K562 (cell line): Measurements from ENCODE around the gene ADK. TPM values are rescaled to one million over a fixed set of nuclear protein-coding genes. Genes with fewer than 3 reads are reported as not detected.
A peak's percentile ranks its signal among the peaks of the same experiment; 100 is the strongest.

ENCODE experiments used
- ARID1B ChIP-seq: fragments of 450-650 bp; IDR thresholded peaks from 2 replicates; pipeline ENCODE4 v1.6.1; 2016; ENCODE audit warnings: antibody characterized with exemption, mild to moderate bottlenecking, inconsistent platforms
- ARID2 ChIP-seq: fragments of 450-650 bp; IDR thresholded peaks from 2 replicates; pipeline ENCODE4 v1.6.1; 2017; ENCODE audit warnings: antibody characterized with exemption, mild to moderate bottlenecking
- CBX1 ChIP-seq: sonication (generic); IDR thresholded peaks from 2 replicates; pipeline ENCODE4 v1.6.1; 2016; ENCODE audit warnings: antibody characterized with exemption, low read depth, mild to moderate bottlenecking
- EGR1 ChIP-seq: fragments of 450-650 bp; conservative IDR thresholded peaks from 2 replicates; pipeline ENCODE4 v1.6.1; 2017; ENCODE audit warnings: mild to moderate bottlenecking
- ETV1 ChIP-seq: fragments of 450-650 bp; conservative IDR thresholded peaks from 2 replicates; pipeline ENCODE4 v1.6.1; 2016; ENCODE audit warnings: missing genetic modification characterization, control low read depth, low read depth, missing compliant biosample characterization
- FOXA3 ChIP-seq, 2 experiments: fragments of 450-650 bp in 1 of 2; sonication (generic) in 1 of 2; formaldehyde crosslinking; IDR thresholded peaks in 1 of 2; conservative IDR thresholded peaks in 1 of 2; 2 replicates each; pipeline versions ENCODE4 v1.4.0 to v1.8.0; 2020 to 2022; ENCODE audit warnings: mild to moderate bottlenecking in 2 of 2, missing genetic modification reagents in 1 of 2
- FOXO4 ChIP-seq: fragments of 450-650 bp; formaldehyde crosslinking; IDR thresholded peaks from 2 replicates; pipeline ENCODE4 v1.4.0; 2020; ENCODE audit warnings: mild to moderate bottlenecking, moderate library complexity
- HDAC1 ChIP-seq, 2 experiments: fragments of 450-650 bp; IDR thresholded peaks; 2 replicates each; pipeline ENCODE4 v1.6.1; 2016 to 2017; ENCODE audit warnings: inconsistent platforms in 1 of 2, mild to moderate bottlenecking in 1 of 2, moderate library complexity in 1 of 2
- HDAC2 ChIP-seq: fragments of 450-650 bp; IDR thresholded peaks from 2 replicates; pipeline ENCODE4 v1.6.1; 2016; ENCODE audit warnings: mild to moderate bottlenecking
- HDAC6 ChIP-seq: IDR thresholded peaks from 2 replicates; pipeline ENCODE4 v1.6.1; 2012; ENCODE audit warnings: low read depth, mild to moderate bottlenecking, control low read depth, inconsistent platforms, low read length, moderate library complexity
- HEY1 ChIP-seq: fragments of 250-450 bp; sonication (Bioruptor Pico); IDR thresholded peaks from 2 replicates; pipeline ENCODE4 v1.5.0; 2020; ENCODE audit warnings: mild to moderate bottlenecking, moderate library complexity, borderline replicate concordance
- HLTF ChIP-seq: fragments of 450-650 bp; IDR thresholded peaks from 2 replicates; pipeline ENCODE4 v1.6.1; 2016
- KDM5B ChIP-seq: fragments of 200-600 bp; sonication (generic); IDR thresholded peaks from 2 replicates; pipeline ENCODE4 v1.6.1; 2012; ENCODE audit warnings: low read depth, mild to moderate bottlenecking, moderate library complexity, low read length, control low read depth, inconsistent platforms; ENCODE audit not compliant: insufficient replicate concordance
- MCM5 ChIP-seq: fragments of 450-650 bp; IDR thresholded peaks from 2 replicates; pipeline ENCODE4 v1.6.1; 2016; ENCODE audit warnings: low read depth
- MEIS2 ChIP-seq: fragments of 450-650 bp; IDR thresholded peaks from 2 replicates; pipeline ENCODE4 v1.6.1; 2014; ENCODE audit warnings: mild to moderate bottlenecking; ENCODE audit not compliant: partially characterized antibody
- PCBP2 ChIP-seq: fragments of 200-400 bp; formaldehyde crosslinking; IDR thresholded peaks from 2 replicates; pipeline ENCODE4 v1.6.1; 2018; ENCODE audit warnings: low read length, low read depth, mild to moderate bottlenecking, moderate library complexity; ENCODE audit not compliant: poor library complexity, severe bottlenecking
- RAD21 ChIP-seq, 2 experiments: fragments of 250-450 bp in 1 of 2; fragments of 450-650 bp in 1 of 2; sonication (Bioruptor Pico) in 1 of 2; formaldehyde crosslinking in 1 of 2; IDR thresholded peaks in 1 of 2; conservative IDR thresholded peaks in 1 of 2; 2 replicates each; pipeline versions ENCODE4 v1.4.0 to v1.8.0; 2020 to 2022; ENCODE audit warnings: mild to moderate bottlenecking in 2 of 2, moderate library complexity in 1 of 2
- RBM25 ChIP-seq: fragments of 200-400 bp; formaldehyde crosslinking; IDR thresholded peaks from 2 replicates; pipeline ENCODE4 v1.6.1; 2018; ENCODE audit warnings: low read length, low read depth, moderate library complexity; ENCODE audit not compliant: severe bottlenecking
- SAP30 ChIP-seq: fragments of 200-600 bp; sonication (generic); IDR thresholded peaks from 2 replicates; pipeline ENCODE4 v1.6.1; 2012; ENCODE audit warnings: borderline replicate concordance, low read depth, mild to moderate bottlenecking, moderate library complexity, low read length, control low read depth, inconsistent platforms; ENCODE audit not compliant: insufficient read depth, poor library complexity, severe bottlenecking
- SFPQ ChIP-seq: fragments of 200-400 bp; formaldehyde crosslinking; IDR thresholded peaks from 2 replicates; pipeline ENCODE4 v1.6.1; 2017; ENCODE audit warnings: mild to moderate bottlenecking, low read depth, low read length, moderate library complexity
- SMAD2 ChIP-seq: fragments of 150-350 bp; IDR thresholded peaks from 2 replicates; pipeline ENCODE4 v1.6.1; 2014; ENCODE audit warnings: low read depth, mild to moderate bottlenecking, low read length
- TCFL5 ChIP-seq: fragments of 250-450 bp; sonication (Bioruptor Pico); conservative IDR thresholded peaks from 2 replicates; pipeline ENCODE4 v1.6.1; 2021; ENCODE audit warnings: mild to moderate bottlenecking, moderate library complexity, matching md5 sums
- U2AF2 ChIP-seq: fragments of 200-400 bp; formaldehyde crosslinking; optimal IDR thresholded peaks from 2 replicates; pipeline ENCODE3; 2017; ENCODE audit warnings: low read depth, mild to moderate bottlenecking, low read length
- ZNF197 ChIP-seq: fragments of 200-800 bp; sonication (Bioruptor generic); IDR thresholded peaks from 2 replicates; pipeline ENCODE4 v1.6.1; 2016; ENCODE audit warnings: low read depth, missing genetic modification characterization, missing compliant biosample characterization
- ZNF23 ChIP-seq: fragments of 250-450 bp; sonication (Bioruptor Pico); IDR thresholded peaks from 2 replicates; pipeline ENCODE4 v1.4.0; 2020; ENCODE audit warnings: mild to moderate bottlenecking
- ZNF584 ChIP-seq: fragments of 200-800 bp; sonication (Bioruptor generic); IDR thresholded peaks from 2 replicates; pipeline ENCODE4 v1.6.1; 2016; ENCODE audit warnings: low read depth, mild to moderate bottlenecking, missing genetic modification characterization, missing compliant biosample characterization
- ZNF780A ChIP-seq: fragments of 250-450 bp; sonication (Bioruptor Pico); IDR thresholded peaks from 2 replicates; pipeline ENCODE4 v1.5.0; 2021; ENCODE audit warnings: mild to moderate bottlenecking
- polyA plus RNA-seq, 8 experiments: library from polyadenylated mRNA; depleted of rRNA in 4 of 8; stranded (reverse) in 5 of 8; unstranded in 3 of 8; fragments of >200 nt; fragmentation: Nextera tagmentation in 2 of 8; fragmentation: Illumina TruSeq in 1 of 8; extraction: Ambion mirVana in 2 of 8; extraction: Trizol in 1 of 8; gene quantifications; 2 replicates each; pipeline versions ENCODE4 v1.2.1 to v1.2.3, GENCODE V29; 2011 to 2014; ENCODE audit warnings: inconsistent platforms in 1 of 8, missing spikeins in 1 of 8
- total RNA-seq, 7 experiments: library from RNA; depleted of rRNA in 6 of 7; stranded (reverse); fragments of >200 nt in 6 of 7; fragmentation: Illumina TruSeq in 2 of 7; extraction: Trizol in 2 of 7; gene quantifications; 2 replicates each; pipeline versions ENCODE4 v1.2.1 to v1.2.3, GENCODE V29; 2011 to 2021; ENCODE audit warnings: low replicate concordance in 1 of 7

The ADK gene
- total and polyA plus RNA-seq, 9 of the 15 experiments (the other 6 are each of a cell fraction or from before 2014, with no cell fraction given), result 54.2 to 97.8 (median 73.6) TPM

- TF ChIP-seq MEIS2 (no peak), HEY1 (CRISPR knock-in tag) (no peak), ARID1B (no peak), HDAC2 (0 out of 2 replicates have a peak, but pooled peaks have one; percentile 51), HDAC6 (no peak), RBM25 (no peak), RAD21 (CRISPR knock-in tag; conservative IDR thresholded peaks at IDR 0.05 in 1 of 2, IDR thresholded peaks at IDR 0.05 in 1 of 2) (no peak), ZNF23 (CRISPR knock-in tag) (peak; percentile 73; the same call in 1 of the 2 replicates), ZNF584 (CRISPR knock-in tag) (peak; percentile 97), SAP30 (no peak), TCFL5 (CRISPR knock-in tag) (peak; percentile 91), ZNF780A (CRISPR knock-in tag) (no peak), U2AF2 (no peak), SMAD2 (no peak), CBX1 (no peak), MCM5 (no peak), ZNF197 (CRISPR knock-in tag) (peak; percentile 96), ETV1 (tag) (peak; percentile 72; the same call in 1 of the 2 replicates), KDM5B (no peak), FOXA3 (CRISPR knock-in tag; conservative IDR thresholded peaks at IDR 0.05 in 1 of 2, IDR thresholded peaks at IDR 0.05 in 1 of 2) (no peak), HLTF (no peak), HDAC1 (IDR thresholded peaks at IDR 0.05) (no peak), EGR1 (no peak), FOXO4 (peak; percentile 87; the same call in 1 of the 2 replicates), ARID2 (no peak), SFPQ (no peak), PCBP2 (no peak)
Observed at GRCh38 chr10:74179111-74179710, 28.2 kb downstream of the ADK start (continued).
